GM19468 (cell line): ENCODE measurements around the gene TGIF1.

Experiments
- ATAC-seq: cut with Tn5 transposase; IDR thresholded peaks from one replicate; pipeline ENCODE4 v1.9.1; 2021; ENCODE audit warnings: mild to moderate bottlenecking, moderate library complexity, moderate number of reproducible peaks; ENCODE audit not compliant: unreplicated experiment; ENCODE audit errors: extremely low read depth

Gene TGIF1

DNA sequence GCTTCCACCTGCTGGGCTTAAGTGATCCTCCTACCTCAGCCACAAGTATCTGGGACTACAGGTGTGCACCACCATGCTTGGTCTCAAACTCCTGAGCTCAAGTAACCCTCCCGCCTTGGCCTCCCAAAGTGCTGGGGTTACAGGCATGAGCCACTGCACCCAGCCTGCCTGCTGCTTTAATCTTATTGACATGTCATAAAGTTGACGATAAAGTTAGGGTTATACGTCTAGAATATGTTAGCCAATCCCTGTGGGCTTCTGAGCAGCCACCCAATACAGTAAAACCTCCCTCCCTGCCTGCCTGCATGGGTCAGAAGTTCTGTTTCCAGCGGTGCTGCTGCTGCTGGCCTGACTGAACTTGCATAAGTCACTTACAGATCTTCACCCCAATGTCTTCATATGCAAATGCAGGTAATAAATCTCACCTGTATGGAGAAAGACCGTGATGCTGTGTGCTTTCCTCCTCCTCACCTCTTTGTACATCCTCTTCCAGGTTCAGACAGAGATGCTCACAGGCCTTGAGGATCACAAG lies 30.1 kb downstream of the TGIF1 start:
- ATAC-seq, result no peak

DNA sequence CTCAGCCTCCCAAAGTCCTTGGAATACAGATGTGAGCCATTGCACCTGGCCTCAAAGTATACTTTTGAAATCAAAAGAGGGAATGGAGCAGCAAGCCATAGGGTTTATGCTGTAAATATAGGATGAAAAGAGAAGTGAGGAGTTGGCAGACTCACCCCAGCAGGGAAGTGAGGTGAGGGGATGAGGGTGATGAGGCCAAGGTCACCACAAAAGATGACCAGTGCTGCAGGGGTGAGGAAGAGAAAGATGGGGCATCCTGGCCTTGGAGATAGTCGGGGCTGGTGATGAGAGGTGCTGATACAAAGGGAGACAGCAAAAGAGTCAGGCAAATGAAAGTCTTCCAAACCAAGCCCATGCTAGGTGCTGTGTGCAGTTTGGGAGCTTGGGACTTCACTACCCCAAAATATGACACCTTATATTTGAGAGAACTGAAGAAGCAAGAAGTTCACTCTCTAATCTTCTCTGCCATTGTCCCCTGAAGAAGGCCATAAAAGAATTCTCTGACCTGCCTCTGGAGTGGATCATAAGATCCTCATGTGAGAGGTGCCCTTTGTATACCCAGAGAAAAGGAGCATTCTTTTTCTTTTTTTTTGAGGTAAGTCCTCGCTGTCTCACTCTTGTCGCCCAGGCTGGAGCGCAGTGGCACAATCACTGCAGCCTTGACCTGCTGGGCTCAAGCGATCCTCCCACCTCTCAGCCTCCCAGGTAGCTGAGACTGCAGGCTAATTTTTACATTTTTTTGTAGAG lies 31.0 kb downstream of the TGIF1 start:
- ATAC-seq, result no peak

DNA sequence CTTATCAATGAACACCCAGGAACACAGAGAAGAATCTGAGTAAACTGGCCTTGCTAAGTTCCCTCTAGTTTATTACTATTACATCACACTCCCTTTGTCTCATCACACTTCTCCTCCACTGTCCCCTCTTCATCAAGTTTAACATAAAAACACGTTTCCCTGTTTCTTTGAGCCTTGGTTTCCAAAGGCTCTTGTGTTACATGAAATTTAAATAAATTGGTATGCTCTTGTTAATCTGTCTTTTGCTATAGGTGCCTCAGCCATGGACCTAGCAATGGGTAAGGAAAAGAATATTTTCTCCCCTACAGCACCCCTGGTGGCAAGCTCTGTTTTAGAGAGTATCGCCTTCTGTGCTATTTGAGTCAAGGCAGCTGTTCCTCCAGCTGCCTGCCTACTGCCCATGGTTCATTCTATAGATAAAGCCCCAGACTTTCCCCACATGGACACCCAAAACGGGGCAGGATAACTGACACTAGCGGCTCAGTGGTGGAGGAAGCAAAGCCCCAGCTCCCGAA lies 31.8 kb downstream of the TGIF1 start:
- no peak for ATAC-seq

DNA sequence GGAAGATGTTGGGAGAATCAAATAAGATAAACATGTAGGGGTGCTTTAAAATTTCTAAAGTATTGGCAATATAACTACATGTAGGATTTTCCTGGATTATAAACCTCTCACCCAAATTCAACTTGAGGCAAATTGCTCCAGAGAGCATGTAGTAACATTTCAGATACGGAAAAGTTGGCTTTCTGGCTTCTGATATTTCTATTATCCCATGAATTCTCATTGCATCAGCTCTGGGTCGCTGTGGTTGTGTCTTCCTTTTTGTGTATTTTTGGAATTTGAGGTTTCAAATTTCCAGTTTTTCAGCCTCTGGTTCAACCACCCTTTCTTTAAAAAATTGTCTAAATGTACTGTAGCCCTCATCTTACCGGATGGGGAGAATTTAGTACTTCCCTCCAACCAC lies 32.3 kb downstream of the TGIF1 start:
- ATAC-seq, result no peak

DNA sequence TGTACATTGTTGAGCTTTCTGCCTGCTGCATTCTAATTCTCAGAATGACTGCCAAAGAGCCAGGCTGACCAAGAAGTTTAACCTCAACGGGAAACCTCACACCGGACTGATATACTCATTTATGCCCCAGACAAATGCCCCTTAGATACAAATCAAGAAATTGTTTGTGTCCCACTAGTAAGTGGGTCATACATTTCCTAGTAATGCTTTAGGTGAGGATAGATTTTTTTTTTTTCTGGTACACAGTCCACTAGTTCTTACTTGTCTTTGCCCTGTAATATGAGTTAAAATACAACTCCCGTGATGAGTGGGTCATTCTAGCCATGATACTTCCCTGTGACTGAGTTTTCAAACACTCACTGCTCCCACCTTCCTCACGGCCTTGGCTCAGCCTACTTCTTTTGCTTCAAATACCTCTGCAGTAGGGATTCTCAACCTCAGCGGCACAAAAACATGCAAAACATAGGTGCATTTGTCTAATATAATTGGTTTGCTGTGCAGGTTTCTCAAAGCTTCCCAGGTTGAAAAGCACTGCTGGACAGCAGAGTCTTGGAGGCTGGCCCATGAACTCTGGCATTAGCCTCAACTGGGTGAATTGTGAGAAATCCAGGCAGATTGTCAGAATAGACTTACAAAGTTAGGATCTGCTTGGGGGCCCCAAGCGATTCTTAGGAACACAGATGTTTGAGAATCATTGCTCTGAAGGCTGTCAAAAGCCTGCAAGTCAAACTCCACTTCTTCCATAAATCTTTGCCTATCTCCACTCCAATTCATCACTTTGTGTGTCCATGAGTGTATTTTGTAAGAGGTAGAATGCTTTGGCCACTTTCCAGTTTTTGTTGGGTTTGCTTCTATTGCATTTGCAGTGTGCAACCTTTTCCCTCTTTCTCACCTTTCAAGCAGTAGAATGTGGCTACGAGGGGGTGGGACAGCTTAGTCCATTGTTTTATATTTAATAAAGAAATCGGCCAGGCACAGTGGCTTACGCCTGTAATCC lies 35.5 kb downstream of the TGIF1 start:
- no peak for ATAC-seq

DNA sequence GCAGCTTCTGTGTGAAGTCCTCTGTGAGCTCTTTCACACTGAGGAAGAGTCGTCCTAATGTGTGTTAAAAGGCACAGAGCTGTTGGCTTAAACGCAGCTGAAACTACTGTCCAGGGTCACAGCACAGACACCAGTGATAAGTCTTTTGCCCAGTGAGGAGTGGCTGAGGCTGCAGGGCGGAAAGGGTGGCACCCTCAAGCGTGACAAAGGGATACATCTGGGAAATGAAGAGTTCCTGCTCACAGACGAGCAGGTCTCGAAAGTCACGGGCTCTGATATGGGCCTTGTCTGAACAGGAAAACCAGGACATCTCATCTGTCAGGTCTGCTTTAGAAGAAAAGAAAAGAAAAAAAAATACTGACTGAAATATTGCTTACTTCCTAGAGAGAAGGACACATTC lies 36.5 kb downstream of the TGIF1 start:
- ATAC-seq, result no peak

DNA sequence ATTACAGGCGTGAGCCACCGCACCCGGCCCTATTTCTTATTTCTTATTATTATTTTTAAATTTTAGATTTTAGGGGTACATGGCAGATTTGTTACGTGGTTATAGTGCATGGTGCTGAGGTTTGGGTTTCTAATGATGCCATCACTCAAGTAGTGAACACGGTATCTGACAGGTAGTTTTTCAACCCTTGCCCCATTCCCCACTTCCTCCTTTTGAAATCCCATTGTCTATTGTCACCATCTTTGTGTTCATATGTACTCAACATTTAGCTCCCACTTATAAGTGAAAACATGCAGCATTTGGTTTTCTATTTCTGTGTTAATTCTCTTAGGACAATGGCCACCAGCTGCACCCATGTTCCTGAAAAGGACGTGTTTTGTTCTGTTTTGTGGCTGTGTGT lies 39.5 kb downstream of the TGIF1 start:
- no peak for ATAC-seq

DNA sequence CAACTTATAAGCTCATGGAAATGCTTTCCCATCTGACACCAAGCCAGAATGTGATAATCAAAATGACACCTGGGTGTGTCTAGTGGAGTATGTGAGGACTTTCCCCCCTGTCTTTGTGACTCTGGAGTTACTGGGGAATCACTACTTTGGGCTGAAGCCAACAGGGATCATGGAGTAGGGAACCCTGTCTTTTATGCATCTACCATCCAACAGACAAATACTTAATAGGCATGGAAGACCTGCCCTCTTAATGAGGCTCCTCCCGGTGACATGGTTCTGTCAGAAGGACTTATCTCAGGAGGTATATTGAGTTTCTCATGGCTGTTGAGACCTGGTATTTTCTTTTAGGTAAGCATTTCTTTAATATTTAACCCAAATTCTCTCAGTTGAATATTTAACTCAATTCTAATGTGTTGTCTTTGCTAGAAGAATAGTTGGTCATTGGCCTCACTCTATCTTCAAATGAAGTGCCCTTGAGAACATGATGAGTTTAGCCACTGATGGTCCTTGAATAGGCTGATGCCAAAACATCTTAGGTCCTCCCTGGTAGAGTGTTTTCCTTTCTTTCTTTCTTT lies 42.1 kb downstream of the TGIF1 start:
- no peak for ATAC-seq

DNA sequence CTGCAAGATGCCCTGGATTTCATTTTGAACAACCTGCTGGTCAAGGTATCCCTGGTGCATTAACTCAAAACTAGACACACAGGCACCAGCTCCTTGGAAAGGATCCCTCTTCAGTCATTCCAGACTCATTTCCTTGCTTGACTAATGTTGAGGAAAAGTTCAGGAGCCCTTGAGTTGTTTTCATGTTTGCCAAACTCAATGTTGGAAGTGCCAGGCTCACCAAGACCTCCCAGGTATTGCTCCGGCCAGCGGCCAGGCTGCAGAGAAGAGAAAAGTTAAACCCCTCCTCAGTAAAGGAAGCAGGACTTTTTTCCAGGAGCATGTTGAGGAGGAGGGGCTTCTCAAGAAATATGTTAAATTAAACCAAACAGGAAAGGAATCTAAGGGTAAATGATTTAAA lies 42.7 kb downstream of the TGIF1 start:
- ATAC-seq, result no peak

DNA sequence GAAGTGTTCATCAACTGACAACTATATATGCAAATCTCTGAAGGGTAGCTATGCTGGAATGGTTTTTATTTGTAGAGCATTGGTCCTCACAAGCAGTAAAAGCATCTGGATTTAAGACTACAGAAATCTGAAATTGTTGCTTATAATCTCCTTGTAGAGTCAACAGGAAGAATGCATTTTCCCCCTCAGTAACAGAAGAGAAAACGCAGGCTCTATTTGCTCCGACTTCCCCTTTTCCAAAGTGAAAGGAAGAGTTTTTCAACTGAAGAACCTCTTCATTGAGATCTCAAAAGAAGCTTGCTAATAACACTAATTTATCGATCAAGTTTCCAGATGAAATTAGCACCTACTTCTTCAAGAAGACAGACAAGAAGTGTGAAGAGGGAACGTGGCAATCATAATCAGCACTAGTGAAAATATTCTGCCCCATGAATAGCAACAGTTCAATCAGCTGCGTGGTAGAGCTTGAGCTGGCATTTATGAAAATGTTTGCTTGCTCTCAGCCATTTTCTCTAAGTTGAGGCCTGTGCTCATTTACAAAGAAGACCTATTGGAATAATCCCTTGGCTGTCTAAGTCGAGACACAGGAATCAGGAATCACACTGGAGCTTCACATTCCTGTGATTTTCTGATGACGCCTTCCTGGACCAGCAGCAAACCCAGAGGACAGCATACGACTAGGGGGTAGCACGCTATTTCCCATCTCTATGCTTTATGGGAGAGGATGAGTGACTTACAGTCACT lies 43.7 kb downstream of the TGIF1 start:
- ATAC-seq, result no peak

DNA sequence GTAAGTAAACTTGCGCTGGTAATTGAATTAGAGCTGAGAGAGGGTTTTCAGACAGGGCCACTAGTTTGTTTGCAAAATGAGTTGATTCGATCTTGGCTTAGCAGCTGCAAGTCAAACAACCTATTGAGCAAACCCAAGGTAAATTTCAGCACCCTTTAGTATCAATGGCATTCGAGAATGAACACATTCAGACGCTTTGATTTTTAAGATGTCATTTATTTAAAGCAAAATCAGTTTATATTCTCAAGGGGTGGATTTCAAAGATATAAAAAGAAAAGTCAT lies 44.2 kb downstream of the TGIF1 start:
- no peak for ATAC-seq

DNA sequence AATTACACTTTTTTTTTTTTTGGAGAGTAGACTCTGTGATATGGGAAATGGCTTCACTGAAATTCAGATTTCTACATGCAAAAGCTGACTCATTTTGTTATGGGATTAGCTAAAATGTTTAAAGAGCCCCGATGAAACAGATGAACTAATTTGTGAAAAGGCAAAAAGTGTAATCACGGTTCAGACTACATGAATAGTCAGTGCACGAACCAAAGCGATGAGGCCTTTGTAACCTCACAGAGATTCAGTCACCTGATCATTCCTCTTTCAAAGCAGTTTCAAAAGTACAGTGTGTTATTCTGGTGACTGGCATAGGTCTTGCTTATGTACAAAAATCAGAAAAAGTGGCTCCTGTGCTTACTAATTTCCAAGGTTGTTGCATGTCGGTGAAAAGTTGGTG lies 44.6 kb downstream of the TGIF1 start:
- no peak for ATAC-seq

DNA sequence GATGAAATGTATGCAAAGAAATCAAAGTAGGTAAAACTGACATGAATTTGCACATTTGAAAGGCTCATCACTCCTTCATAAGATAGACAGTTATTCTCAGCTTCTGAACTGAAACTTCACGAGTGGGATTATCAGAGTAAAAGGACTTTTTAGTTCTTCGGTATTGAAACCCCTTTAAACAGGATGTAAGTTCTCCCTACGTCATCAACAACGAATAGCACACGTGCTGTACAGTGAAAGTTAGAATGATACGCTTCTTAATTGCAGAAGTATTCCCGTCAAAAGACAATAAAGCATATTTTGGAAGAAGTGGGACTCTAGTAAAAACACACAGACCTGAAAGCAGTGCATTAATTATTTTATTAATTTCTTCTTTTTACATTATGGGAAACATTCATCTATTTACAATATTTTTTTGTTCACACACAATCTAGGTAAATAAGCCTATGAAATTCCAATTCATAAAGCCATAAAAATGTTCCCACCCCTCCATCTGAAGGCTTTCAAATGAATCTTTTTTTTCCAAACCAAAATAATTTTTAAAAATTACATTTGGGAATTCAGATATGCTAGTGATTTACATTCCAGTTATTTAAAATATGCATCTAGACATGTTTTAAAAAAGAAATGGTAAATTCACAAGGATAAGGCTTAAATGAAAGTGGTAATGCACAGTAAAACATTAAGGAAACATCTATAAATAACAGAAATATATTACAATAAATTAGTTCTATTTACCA lies 45.9 kb downstream of the TGIF1 start:
- ATAC-seq, result no peak

DNA sequence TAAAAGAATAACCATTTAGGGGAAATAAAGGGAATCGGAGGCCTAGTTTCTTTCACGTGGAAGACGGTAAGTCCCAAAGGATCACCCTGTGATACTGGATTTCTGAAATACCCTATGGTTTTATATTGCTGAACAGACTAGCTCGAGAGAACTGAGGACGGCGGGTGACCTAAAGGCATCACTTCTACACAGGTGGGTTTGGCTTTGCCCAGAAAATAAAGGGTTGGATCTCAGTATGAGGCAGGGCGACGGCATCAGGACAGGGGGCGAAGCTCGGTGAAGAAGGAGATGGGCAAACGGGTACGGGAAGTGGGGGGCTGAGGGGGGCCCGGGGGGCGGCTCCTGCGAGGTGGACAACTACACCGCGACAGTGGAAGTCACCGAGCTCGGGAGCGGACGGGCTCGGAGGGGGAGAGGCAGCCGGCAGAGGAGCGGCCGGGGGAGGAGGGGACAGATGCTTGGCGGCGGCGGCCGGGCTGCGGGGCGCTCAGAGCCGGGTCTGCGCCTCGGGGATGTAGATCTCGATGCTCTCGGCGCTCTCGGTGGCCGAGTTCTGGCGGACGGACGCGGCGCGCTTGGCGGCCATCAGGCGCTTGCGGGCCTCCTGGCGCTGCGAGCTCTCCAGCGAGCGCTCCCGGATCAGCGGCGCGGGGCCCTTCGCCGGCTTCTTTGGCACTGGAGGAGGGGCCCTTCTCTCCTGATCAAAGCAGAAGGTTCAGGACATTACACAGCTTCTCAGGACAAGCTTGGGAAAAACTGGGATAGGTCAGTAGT lies 48.9 kb downstream of the TGIF1 start:
- no peak for ATAC-seq

DNA sequence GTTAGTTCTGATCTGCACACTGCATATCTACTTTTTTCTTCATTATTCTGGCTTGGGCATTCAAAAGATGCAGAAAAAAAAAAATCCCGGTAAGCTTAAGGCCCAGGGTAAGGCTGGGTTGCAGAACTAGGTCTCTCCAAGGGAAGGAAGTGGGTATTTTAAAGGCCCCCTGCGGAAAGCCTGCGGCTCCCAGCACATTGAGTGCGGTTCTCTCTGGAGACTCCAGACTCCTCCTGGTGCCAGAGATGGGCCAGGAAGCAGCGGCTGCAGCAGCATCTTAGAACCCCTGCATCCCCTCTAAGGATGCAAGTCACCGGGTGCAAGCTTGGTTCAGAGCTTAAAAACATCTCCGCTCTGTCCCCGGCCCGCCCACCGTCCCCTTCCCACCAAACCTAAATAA lies 49.5 kb downstream of the TGIF1 start:
- no peak for ATAC-seq

DNA sequence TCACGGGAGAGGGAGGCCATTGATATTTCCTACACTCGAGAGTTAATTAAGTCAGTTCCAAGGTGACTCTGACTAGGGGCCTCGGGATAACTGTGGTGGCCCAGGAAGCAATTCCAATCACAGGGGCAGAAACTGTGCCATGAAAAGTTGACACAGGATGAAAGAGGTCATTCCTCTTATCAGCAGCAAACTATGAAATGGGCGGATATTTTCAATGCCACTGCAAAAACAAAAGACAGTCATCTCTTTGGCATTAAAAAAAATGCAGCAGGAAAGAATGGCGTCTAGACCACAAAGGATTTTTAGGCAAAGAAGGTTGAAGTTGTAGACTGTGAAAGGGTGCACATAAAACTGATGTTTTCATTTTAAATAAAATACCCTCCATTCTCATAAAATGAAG lies 50.0 kb downstream of the TGIF1 start:
- ATAC-seq, result no peak

DNA sequence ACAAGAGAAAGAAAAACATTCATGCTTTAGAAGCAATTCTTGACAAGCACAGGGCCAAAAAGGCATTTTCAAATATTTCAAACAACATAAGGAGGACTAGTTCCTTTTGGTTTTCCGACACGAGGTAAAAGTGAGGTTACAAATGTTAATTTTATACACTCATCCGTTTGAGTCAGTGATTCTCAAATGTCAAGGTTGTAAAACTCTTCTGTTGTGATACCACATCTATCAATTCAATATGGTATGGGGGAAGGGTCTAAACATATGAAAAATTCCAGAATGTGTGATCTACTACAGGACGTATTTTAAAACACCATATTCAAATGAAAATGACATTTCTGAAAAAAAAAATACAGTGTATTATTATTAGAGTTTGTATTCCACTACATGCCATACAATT lies 52.7 kb downstream of the TGIF1 start:
- ATAC-seq, result no peak

DNA sequence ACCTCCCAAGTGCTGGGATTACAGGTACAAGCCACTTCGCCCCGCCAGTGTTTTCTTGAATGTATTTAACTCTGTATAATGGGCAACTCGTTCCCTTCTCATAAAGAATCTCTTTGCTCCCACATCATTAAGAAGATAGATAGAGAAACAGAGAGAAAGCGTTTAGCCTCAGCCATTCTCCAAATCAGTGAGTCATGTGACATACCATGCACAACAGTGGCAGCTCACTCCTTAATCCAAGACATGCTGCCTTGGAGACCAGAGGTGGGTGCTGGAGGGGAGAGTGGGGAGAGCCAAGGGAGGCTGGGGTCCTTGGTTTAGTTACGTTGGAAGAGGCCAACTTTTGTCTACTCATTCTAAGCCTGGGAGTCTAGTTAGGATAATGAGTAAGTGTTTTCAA lies 54.7 kb downstream of the TGIF1 start:
- no peak for ATAC-seq
